Body of pancreas (tissue), 4 donors: ENCODE results near the gene PFN1. TPM values are rescaled to one million over a fixed set of nuclear protein-coding genes. Genes with fewer than 3 reads are reported as not detected.

Source experiments
- ATAC-seq: fragments of 150-250 bp; one replicate; pipeline ENCODE4 v1.9.1; 2016
- DNase-seq, 4 donors: peaks; one replicate each; pipeline ENCODE4 v3.0.0-alpha.2; 2019
- H3K27ac ChIP-seq, 4 donors: fragments of 200-600 bp; sonication (generic); 1 replicate in 3 of 4; 2 replicates in 1 of 4; pipeline versions ENCODE4 v1.5.1 to v1.6.1; 2016 to 2019; ENCODE audit warnings: mild to moderate bottlenecking in 1 of 4, mixed read lengths in 1 of 4, moderate library complexity in 1 of 4
- H3K27me3 ChIP-seq, 2 donors: fragments of 200-600 bp; sonication (generic); one replicate each; pipeline ENCODE4 v1.6.0; 2016; ENCODE audit warnings: mild to moderate bottlenecking in 1 of 2
- H3K36me3 ChIP-seq, 2 donors: fragments of 200-600 bp; sonication (generic); replicated peaks in 1 of 2; 2 replicates each; pipeline ENCODE4 v1.5.1; 2016; ENCODE audit warnings: low read depth in 2 of 2; ENCODE audit not compliant: insufficient read depth in 1 of 2
- H3K4me1 ChIP-seq: fragments of 200-600 bp; sonication (generic); one replicate; pipeline ENCODE4 v1.6.0; 2016
- H3K4me3 ChIP-seq, 2 donors: fragments of 200-600 bp; sonication (generic); 1 replicate in 1 of 2; 2 replicates in 1 of 2; pipeline ENCODE4 v1.5.1; 2016 to 2019
- H3K9me3 ChIP-seq, 3 donors: fragments of 200-600 bp; sonication (generic); 1 replicate in 2 of 3; 2 replicates in 1 of 3; pipeline ENCODE4 v1.5.1; 2016
- POLR2A ChIP-seq, 3 donors: fragments of 450-650 bp; IDR thresholded peaks; one replicate each; pipeline ENCODE4 v1.6.1; 2016; ENCODE audit warnings: antibody characterized with exemption in 3 of 3, mild to moderate bottlenecking in 2 of 3
- WGBS, 2 donors: methylation state at CpG; one replicate each; pipeline ENCODE4 v1.1.5; 2017; 5-methylcytosine and 5-hydroxymethylcytosine counted together
- intact Hi-C: fragments of 100-400 bp; cut with DNase I; formaldehyde crosslinking; loops from one replicate; pipeline ENCODE4 v1.15.1; 2023
- total RNA-seq, 2 donors: library from RNA; depleted of rRNA; stranded (reverse); fragments of >200 nt; gene quantifications; one replicate each; pipeline ENCODE4 v1.1.0, GENCODE V29; 2016
- TF ChIP-seq, protein P1 (sequence below), 7 experiments: fragments of 450-650 bp in 4 of 7; fragments of 200-600 bp in 3 of 7; sonication (generic) in 3 of 7; IDR thresholded peaks; one replicate each; pipeline ENCODE4 v1.5.1; 2016 to 2019; ENCODE audit warnings: antibody characterized with exemption in 7 of 7

The PFN1 gene
- total RNA-seq, 2 donors from 2014 or later = 164 to 180 TPM

DNA sequence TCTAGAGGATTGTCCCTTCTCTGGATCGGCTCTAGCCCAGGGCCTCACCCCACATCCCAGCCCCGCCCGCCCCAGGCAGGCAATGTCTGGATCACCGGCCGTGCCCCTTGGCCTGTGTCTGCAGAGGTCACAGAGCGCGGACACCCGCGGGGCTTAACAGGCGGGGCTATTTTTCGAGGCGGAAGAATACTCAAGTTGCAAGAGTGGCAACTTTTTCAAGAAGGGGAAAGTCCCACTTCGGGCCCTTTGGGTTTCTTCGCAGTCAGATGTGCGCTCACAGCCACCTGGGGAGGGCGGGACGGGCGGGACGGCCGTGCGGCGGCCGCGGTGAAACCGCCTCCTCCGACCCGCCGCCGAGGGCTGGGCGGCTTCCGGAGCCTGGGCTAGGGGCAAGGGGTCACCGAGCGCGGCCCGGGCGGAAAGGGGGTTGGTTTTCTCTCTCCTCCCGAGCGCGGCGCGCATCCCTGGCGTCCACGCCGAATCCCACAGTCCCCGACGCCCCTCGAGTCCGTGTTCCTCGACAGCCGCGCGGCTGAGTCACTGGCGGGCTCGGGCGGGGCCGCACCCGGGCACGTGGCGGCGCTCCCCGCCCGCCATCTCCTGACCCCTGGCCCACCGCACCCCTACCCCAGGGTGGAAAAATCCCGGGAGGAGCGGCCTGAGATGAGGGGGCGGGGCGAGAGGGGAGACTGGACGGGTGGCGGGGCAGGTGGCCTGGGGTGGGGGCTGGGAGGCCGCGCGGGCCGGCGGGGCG lies 1.2 kb upstream of the PFN1 start:
- peaks cover 34% of the 10 kb centered on the region for H3K4me1 ChIP-seq
- intact Hi-C loops = no loop called here
- peak overlapping the region; percentile 34 to 61 for H3K4me3 ChIP-seq
- DNase-seq (peak; percentile 72 to 81 (median 78)), ATAC-seq (peak; percentile 28)
- no peaks in the 10 kb centered on the region for H3K9me3 ChIP-seq
- no peaks in the 10 kb centered on the region for H3K27me3 ChIP-seq
- peak overlapping the region; percentile 93 to 99 (median 96) for H3K27ac ChIP-seq
- TF ChIP-seq POLR2A (IDR thresholded peaks at IDR 0.05) = peak in 1 of 3 donors; percentile 17
- TF ChIP-seq, protein P1, sequence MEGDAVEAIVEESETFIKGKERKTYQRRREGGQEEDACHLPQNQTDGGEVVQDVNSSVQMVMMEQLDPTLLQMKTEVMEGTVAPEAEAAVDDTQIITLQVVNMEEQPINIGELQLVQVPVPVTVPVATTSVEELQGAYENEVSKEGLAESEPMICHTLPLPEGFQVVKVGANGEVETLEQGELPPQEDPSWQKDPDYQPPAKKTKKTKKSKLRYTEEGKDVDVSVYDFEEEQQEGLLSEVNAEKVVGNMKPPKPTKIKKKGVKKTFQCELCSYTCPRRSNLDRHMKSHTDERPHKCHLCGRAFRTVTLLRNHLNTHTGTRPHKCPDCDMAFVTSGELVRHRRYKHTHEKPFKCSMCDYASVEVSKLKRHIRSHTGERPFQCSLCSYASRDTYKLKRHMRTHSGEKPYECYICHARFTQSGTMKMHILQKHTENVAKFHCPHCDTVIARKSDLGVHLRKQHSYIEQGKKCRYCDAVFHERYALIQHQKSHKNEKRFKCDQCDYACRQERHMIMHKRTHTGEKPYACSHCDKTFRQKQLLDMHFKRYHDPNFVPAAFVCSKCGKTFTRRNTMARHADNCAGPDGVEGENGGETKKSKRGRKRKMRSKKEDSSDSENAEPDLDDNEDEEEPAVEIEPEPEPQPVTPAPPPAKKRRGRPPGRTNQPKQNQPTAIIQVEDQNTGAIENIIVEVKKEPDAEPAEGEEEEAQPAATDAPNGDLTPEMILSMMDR (IDR thresholded peaks at IDR 0.05) = no peak
- WGBS, 2 donors = 0 to 1% methylated on average over 31 to 63 of the region's 75 CpGs
- H3K36me3 ChIP-seq = no peaks in the 10 kb centered on the region

DNA sequence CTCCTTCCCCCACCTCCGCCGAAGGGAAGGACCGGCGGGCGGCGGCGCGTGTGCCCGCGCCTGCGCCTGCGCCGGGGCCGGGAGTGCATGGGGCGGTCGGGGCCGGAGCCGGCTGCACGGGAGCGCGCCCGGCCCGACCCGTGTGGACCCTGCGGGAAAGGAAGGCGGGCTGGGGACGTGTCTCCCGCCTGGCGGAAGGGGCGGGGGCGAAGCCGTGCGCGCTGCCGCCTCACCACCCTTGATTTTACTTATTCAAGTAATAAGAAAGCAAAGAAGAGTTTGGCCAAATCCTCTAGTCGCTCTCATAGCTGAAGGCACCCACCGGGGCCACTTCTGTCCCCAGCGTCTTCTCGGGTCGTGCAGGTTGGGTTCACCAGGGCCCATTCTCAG lies 596 bp upstream of the PFN1 start:
- 0 to 1% methylated on average over 15 to 40 of the region's 40 CpGs for WGBS, 2 donors
- ATAC-seq = peak; percentile 77
- intact Hi-C loops = no loop called here
- Histone ChIP-seq H3K4me3 (peak overlapping the region; percentile 34 to 61), H3K4me1 (peaks cover 34% of the 10 kb centered on the region), H3K27ac (peak overlapping the region; percentile 93 to 99 (median 96)), H3K27me3 (no peaks in the 10 kb centered on the region), H3K36me3 (no peaks in the 10 kb centered on the region), H3K9me3 (no peaks in the 10 kb centered on the region)
- TF ChIP-seq, protein P1 (IDR thresholded peaks at IDR 0.05) = no peak
- TF ChIP-seq POLR2A (IDR thresholded peaks at IDR 0.05) = peak; percentile 6 to 35 (median 19)
- DNase-seq = peak; percentile 77 to 86 (median 80)

DNA sequence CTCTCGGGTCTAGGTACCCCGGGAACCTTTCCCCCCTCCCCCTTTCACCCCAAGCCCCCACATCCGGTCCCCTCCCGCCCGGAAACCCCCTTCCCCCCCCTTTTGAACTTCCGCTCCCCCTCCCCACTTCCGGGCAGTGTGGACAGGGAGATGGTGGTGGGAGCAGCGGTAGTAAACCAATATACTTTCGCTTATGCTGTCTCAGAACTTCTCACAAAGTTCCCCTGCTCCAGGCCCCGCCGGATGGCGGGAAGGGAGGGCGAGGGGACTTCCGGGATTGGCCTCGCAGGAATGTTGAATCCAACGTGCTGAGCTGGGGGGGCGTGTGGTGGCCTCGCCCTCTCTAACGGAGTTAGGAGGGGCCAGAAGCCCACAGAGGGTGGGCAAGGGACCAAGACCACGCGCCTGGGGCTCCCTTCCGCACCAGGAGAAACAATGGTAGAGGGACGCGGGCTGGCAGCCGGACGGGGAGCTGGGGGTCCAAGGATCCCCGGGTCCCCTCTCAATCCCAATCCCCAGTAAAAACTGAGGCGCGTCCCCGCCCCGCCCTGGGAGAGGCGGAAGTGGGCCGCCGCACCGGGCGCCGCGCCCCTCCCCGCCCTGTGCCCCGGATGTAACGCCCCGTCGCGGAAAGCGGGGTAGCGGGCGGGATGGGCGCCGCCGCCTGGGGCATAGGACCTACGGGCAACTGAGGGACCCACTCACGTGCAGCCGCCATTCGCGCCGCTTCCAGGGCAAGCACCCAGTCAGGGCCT lies 742 bp downstream of the PFN1 start:
- intact Hi-C loops = no loop called here
- H3K27ac ChIP-seq = peak overlapping the region; percentile 93 to 99 (median 96)
- DNase-seq (peak; percentile 45 to 54 (median 48)), ATAC-seq (peak; percentile 30)
- no peaks in the 10 kb centered on the region for H3K27me3 ChIP-seq
- WGBS, 2 donors = 0 to 1% methylated on average over 9 to 53 of the region's 56 CpGs
- H3K9me3 ChIP-seq = no peaks in the 10 kb centered on the region
- peaks cover 0 to 4% of the 10 kb centered on the region in 2 donors for H3K36me3 ChIP-seq
- H3K4me1 ChIP-seq = peaks cover 34% of the 10 kb centered on the region
- peak overlapping the region; percentile 55 to 91 for H3K4me3 ChIP-seq
- TF ChIP-seq, protein P1 (IDR thresholded peaks at IDR 0.05) = no peak
- no peak for TF ChIP-seq POLR2A (IDR thresholded peaks at IDR 0.05)

- H3K27me3 ChIP-seq = no peaks in the 10 kb centered on the region
- H3K27ac ChIP-seq = peak overlapping the region; percentile 93 to 99 (median 96)
- ATAC-seq = no peak
- DNase-seq = no peak
- H3K36me3 ChIP-seq = peaks cover 0 to 4% of the 10 kb centered on the region in 2 donors
- 2% methylated on average over 7 of the region's 7 CpGs for WGBS, 2 donors
- H3K4me3 ChIP-seq = peak overlapping the region; percentile 55 to 91
- intact Hi-C loops = no loop called here
- H3K9me3 ChIP-seq = no peaks in the 10 kb centered on the region
- peaks cover 34% of the 10 kb centered on the region for H3K4me1 ChIP-seq
- TF ChIP-seq, protein P1 (IDR thresholded peaks at IDR 0.05) = no peak
- TF ChIP-seq POLR2A (IDR thresholded peaks at IDR 0.05) = no peak
Measured at GRCh38 chr17:4947010-4947410, 1.3 kb downstream of the PFN1 start.
